Measurements from ENCODE around the gene MED15. TPM values are rescaled to one million over a fixed set of nuclear protein-coding genes. Genes with fewer than 3 reads are reported as not detected.

MED15 gene
- total RNA-seq, 3 donors from 2014 or later: 36.6 to 53.1 (median 52.3) TPM

DNA sequence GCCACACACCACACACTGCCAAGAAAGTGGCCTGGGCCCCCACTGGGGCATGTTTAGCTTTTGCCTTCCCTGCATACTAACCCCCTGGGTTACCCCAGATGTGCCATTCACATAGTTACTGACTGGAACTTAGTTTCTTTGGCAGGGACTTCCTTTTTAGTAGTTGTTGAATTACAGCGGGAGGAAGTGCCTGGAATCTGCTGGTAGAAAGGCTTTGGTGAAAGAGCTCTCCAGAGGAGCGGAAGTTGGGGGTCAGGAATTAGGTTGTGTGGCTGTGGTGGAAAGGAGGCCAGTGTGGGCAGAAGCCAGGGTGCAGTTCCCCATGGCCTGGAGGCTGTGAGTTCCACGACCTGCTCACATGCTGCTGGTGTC, 69.0 kb downstream of the MED15 start:
- Histone ChIP-seq H3K36me3 (no peaks in the 10 kb centered on the region), H3K4me1 (no peaks in the 10 kb centered on the region), H3K4me3 (no peak overlapping the region), H3K27me3 (no peaks in the 10 kb centered on the region), H3K27ac (no peak overlapping the region), H3K9me3 (no peaks in the 10 kb centered on the region)
- intact Hi-C loops (cut with DNase I; ENCODE audit: low total_unique reads): loop anchor here (10.0 kb wide), 1 partner anchor 62 kb away; no protein-coding TSS in a partner anchor
- DNase-seq (ENCODE audit: low spot score in 2 of 2): no peak
- TF ChIP-seq POLR2A (IDR thresholded peaks at IDR 0.05) (no peak), POLR2AphosphoS5 (IDR thresholded peaks at IDR 0.05) (no peak)
- TF ChIP-seq, protein P1, sequence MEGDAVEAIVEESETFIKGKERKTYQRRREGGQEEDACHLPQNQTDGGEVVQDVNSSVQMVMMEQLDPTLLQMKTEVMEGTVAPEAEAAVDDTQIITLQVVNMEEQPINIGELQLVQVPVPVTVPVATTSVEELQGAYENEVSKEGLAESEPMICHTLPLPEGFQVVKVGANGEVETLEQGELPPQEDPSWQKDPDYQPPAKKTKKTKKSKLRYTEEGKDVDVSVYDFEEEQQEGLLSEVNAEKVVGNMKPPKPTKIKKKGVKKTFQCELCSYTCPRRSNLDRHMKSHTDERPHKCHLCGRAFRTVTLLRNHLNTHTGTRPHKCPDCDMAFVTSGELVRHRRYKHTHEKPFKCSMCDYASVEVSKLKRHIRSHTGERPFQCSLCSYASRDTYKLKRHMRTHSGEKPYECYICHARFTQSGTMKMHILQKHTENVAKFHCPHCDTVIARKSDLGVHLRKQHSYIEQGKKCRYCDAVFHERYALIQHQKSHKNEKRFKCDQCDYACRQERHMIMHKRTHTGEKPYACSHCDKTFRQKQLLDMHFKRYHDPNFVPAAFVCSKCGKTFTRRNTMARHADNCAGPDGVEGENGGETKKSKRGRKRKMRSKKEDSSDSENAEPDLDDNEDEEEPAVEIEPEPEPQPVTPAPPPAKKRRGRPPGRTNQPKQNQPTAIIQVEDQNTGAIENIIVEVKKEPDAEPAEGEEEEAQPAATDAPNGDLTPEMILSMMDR (IDR thresholded peaks at IDR 0.05): no peak

DNA sequence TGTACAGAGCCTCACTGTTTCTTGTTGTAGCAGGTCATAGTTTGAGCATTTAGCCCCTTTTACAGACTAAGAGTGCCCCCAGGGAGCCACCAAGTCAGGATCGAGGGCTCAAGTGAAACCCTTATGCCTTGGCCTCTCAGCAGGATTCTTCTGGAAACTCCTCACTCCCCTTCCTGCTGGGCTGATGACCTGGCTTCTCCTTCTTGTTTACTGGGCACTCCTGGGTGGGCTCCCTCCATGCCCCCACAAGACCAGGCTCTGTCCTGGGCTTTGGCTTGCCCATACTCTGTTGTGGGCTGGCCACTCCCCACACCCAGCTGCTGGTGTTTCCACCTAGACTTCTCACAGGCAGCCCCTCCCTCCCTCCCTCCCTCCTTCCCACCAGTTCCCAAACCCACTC, 69.6 kb downstream of the MED15 start:
- Histone ChIP-seq H3K27me3 (no peaks in the 10 kb centered on the region), H3K4me3 (no peak overlapping the region), H3K36me3 (no peaks in the 10 kb centered on the region), H3K9me3 (no peaks in the 10 kb centered on the region), H3K27ac (peak overlapping the region in 1 of 2 donors; percentile 2), H3K4me1 (no peaks in the 10 kb centered on the region)
- TF ChIP-seq POLR2AphosphoS5 (IDR thresholded peaks at IDR 0.05) (no peak), POLR2A (IDR thresholded peaks at IDR 0.05) (no peak)
- TF ChIP-seq, protein P1 (IDR thresholded peaks at IDR 0.05): no peak
- no peak for DNase-seq (ENCODE audit: low spot score in 2 of 2)
- intact Hi-C loops (cut with DNase I; ENCODE audit: low total_unique reads): loop anchor here (10.0 kb wide), 1 partner anchor 62 kb away; no protein-coding TSS in a partner anchor

DNA sequence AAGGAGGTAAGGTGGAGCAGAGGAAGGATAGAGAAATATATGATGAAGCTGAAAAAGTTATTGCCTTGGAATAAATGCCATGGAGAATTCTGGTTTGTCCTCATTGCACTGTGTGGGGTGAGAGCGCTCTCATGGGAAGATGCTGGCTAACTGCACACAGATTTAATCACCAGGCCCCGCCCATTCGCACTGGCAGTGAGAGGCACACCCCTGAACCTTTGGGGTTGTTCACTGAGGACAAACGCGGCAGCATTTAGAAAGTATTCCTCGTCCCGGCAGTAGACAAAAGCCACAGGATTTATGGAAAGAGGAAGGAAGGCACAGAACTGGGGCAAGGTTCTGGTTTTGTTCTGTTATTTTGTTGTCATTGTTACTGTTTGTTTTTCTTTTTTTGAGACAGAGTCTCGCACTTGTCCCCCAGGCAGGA, 70.2 kb downstream of the MED15 start:
- Histone ChIP-seq H3K4me3 (no peak overlapping the region), H3K27ac (no peak overlapping the region), H3K9me3 (no peaks in the 10 kb centered on the region), H3K4me1 (no peaks in the 10 kb centered on the region), H3K27me3 (no peaks in the 10 kb centered on the region), H3K36me3 (no peaks in the 10 kb centered on the region)
- DNase-seq (ENCODE audit: low spot score in 2 of 2): no peak
- TF ChIP-seq POLR2A (IDR thresholded peaks at IDR 0.05) (no peak), POLR2AphosphoS5 (IDR thresholded peaks at IDR 0.05) (no peak)
- TF ChIP-seq, protein P1 (IDR thresholded peaks at IDR 0.05): no peak
- intact Hi-C loops (cut with DNase I; ENCODE audit: low total_unique reads): loop anchor here (10.0 kb wide), 1 partner anchor 63 kb away; no protein-coding TSS in a partner anchor

DNA sequence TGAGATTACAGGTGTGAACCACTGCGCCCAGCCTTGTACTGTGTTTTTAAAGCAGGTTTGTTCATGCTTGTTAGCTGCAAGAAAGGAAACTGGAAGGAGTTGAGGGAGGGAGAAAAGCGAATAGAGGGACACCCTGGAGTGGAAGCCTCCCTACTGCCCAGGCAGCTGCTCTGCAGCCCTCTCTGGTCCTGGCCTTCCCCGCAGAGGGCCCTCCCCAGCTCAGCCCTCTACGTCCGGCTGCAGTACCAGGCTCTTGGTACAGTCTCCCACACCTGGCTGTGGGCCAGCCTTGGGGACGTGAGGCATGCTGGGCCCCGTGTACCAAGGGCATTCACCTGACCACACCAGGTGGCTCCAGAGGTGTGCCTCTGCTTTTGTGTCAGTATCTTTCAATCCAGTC, 70.8 kb downstream of the MED15 start:
- H3K4me1 ChIP-seq: no peaks in the 10 kb centered on the region
- H3K9me3 ChIP-seq: no peaks in the 10 kb centered on the region
- TF ChIP-seq POLR2A (IDR thresholded peaks at IDR 0.05) (no peak), POLR2AphosphoS5 (IDR thresholded peaks at IDR 0.05) (no peak)
- TF ChIP-seq, protein P1 (IDR thresholded peaks at IDR 0.05): no peak
- DNase-seq (ENCODE audit: low spot score in 2 of 2): no peak
- no peak overlapping the region for H3K4me3 ChIP-seq
- intact Hi-C loops (cut with DNase I; ENCODE audit: low total_unique reads): loop anchor here (10.0 kb wide), 1 partner anchor 63 kb away; no protein-coding TSS in a partner anchor
- H3K27me3 ChIP-seq: no peaks in the 10 kb centered on the region
- no peaks in the 10 kb centered on the region for H3K36me3 ChIP-seq
- H3K27ac ChIP-seq: no peak overlapping the region

DNA sequence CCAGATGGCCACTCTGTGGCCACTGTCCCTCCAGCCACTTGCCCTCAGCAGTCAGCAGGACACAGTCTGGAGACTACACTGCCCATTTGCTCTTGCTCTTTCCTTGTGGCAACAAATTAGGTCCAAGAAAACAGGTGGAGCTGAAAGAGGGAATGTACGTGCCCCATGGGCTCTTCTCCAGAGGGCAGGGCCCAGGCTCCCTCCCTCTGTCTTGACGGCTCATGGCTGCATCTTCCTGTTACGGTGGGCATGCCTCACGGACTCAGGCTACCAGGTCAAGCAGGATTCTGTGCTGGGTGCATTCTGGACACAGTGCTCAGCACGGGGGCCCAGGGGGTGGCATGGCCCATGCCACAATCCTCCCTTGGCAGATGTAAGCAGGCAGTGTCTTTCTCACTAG, 71.3 kb downstream of the MED15 start:
- intact Hi-C loops (cut with DNase I; ENCODE audit: low total_unique reads): loop anchor here (10.0 kb wide), 1 partner anchor 64 kb away; no protein-coding TSS in a partner anchor
- no peak for DNase-seq (ENCODE audit: low spot score in 2 of 2)
- Histone ChIP-seq H3K4me3 (no peak overlapping the region), H3K9me3 (no peaks in the 10 kb centered on the region), H3K4me1 (no peaks in the 10 kb centered on the region), H3K36me3 (no peaks in the 10 kb centered on the region), H3K27me3 (no peaks in the 10 kb centered on the region), H3K27ac (peak overlapping the region in 1 of 2 donors; percentile 7)
- TF ChIP-seq, protein P1 (IDR thresholded peaks at IDR 0.05): no peak
- TF ChIP-seq POLR2A (IDR thresholded peaks at IDR 0.05) (no peak), POLR2AphosphoS5 (IDR thresholded peaks at IDR 0.05) (no peak)
